Keratinocyte (primary cell): ENCODE measurements around the gene VAV2. TPM values are rescaled to one million over a fixed set of nuclear protein-coding genes. Genes with fewer than 3 reads are reported as not detected.

Experiments
- DNase-seq: peaks from one replicate; pipeline ENCODE4 v3.0.0-alpha.2; 2011; ENCODE audit warnings: low read depth, missing footprints, low spot score
- FAIRE-seq: peaks from 2 replicates; lab custom pipeline; 2011; peaks lifted over from hg19 to GRCh38; lab: Jason Lieb, UNC
- H2AFZ ChIP-seq: 2 replicates; pipeline ENCODE4 v1.6.0; 2012; ENCODE audit warnings: low read length, control low read depth, inconsistent platforms; ENCODE audit not compliant: control insufficient read depth
- H3K27ac ChIP-seq: 2 replicates; pipeline ENCODE4 v1.5.1; 2011; ENCODE audit warnings: low read length; ENCODE audit not compliant: control insufficient read depth, insufficient read depth
- H3K27me3 ChIP-seq: 3 replicates; pipeline ENCODE4 v1.6.0; 2011; ENCODE audit warnings: low read length; ENCODE audit not compliant: control insufficient read depth, insufficient read depth; ENCODE audit errors: extremely low read depth
- H3K36me3 ChIP-seq, 2 experiments: 2 replicates in 1 of 2; 3 replicates in 1 of 2; pipeline ENCODE4 v1.5.1; 2011; ENCODE audit warnings: low read length in 2 of 2, mild to moderate bottlenecking in 1 of 2; ENCODE audit not compliant: control insufficient read depth in 2 of 2, insufficient read depth in 2 of 2; ENCODE audit errors: extremely low read depth in 1 of 2
- H3K4me1 ChIP-seq: 3 replicates; pipeline ENCODE4 v1.5.1; 2011; ENCODE audit warnings: low read length; ENCODE audit not compliant: control insufficient read depth, insufficient read depth; ENCODE audit errors: extremely low read depth
- H3K4me2 ChIP-seq: 3 replicates; pipeline ENCODE4 v1.6.0; 2011; ENCODE audit warnings: low read depth, low read length; ENCODE audit not compliant: control insufficient read depth, insufficient read depth; ENCODE audit errors: extremely low read depth
- H3K4me3 ChIP-seq, 3 experiments: fragments of 200-600 bp in 1 of 3; sonication (generic) in 1 of 3; 2 replicates in 2 of 3; 3 replicates in 1 of 3; pipeline ENCODE4 v1.5.1; 2011 to 2016; ENCODE audit warnings: low read length in 3 of 3, mild to moderate bottlenecking in 3 of 3, control low read depth in 2 of 3, inconsistent platforms in 1 of 3, low read depth in 1 of 3, mixed read lengths in 1 of 3, mixed run types in 1 of 3, moderate library complexity in 1 of 3; ENCODE audit not compliant: control insufficient read depth in 2 of 3, insufficient read depth in 2 of 3; ENCODE audit errors: extremely low read depth in 1 of 3
- H3K79me2 ChIP-seq: 2 replicates; pipeline ENCODE4 v1.6.0; 2012; ENCODE audit warnings: low read length; ENCODE audit not compliant: control insufficient read depth, insufficient read depth
- H3K9ac ChIP-seq: 3 replicates; pipeline ENCODE4 v1.6.0; 2011; ENCODE audit warnings: low read length; ENCODE audit not compliant: control insufficient read depth, insufficient read depth; ENCODE audit errors: extremely low read depth
- H3K9me1 ChIP-seq: 3 replicates; pipeline ENCODE4 v1.6.0; 2011; ENCODE audit warnings: low read length; ENCODE audit not compliant: control insufficient read depth, insufficient read depth; ENCODE audit errors: extremely low read depth
- H3K9me3 ChIP-seq: 2 replicates; pipeline ENCODE4 v1.5.1; 2012; ENCODE audit warnings: low read depth, low read length; ENCODE audit not compliant: control insufficient read depth
- H4K20me1 ChIP-seq: 3 replicates; pipeline ENCODE4 v1.6.0; 2011; ENCODE audit warnings: low read length; ENCODE audit not compliant: control insufficient read depth, insufficient read depth; ENCODE audit errors: extremely low read depth
- EZH2 ChIP-seq: IDR thresholded peaks from one replicate; pipeline ENCODE4 v1.6.1; 2012; ENCODE audit warnings: inconsistent platforms, mild to moderate bottlenecking, low read length, moderate library complexity
- dilution Hi-C: fragments of 300-500 bp; cut with MboI; formaldehyde crosslinking; loops from one replicate; pipeline ENCODE4 v1.7.0; 2020; ENCODE audit warnings: low sequenced_read_pairs; ENCODE audit not compliant: extremely low pct_ligation_motif_present
- polyA plus RNA-seq, 5 experiments: library from polyadenylated mRNA; depleted of rRNA in 3 of 5; stranded (reverse) in 3 of 5; stranded (forward) in 1 of 5; unstranded in 1 of 5; fragments of >200 nt; gene quantifications; 1 replicate in 1 of 5; 2 replicates in 3 of 5; 3 replicates in 1 of 5; pipeline versions ENCODE4 v1.2.1 to v1.2.3, GENCODE V29; 2011 to 2012; ENCODE audit warnings: missing spikeins in 2 of 5, low read depth in 1 of 5, low replicate concordance in 1 of 5
- TF ChIP-seq, protein P1 (sequence below), 3 experiments: IDR thresholded peaks in 1 of 3; conservative IDR thresholded peaks in 1 of 3; optimal IDR thresholded peaks in 1 of 3; 2 replicates in 2 of 3; 3 replicates in 1 of 3; pipeline versions ENCODE3 to v1.5.1; 2011; ENCODE audit warnings: low read length in 3 of 3, mild to moderate bottlenecking in 3 of 3, moderate library complexity in 2 of 3, control low read depth in 1 of 3, inconsistent platforms in 1 of 3; ENCODE audit not compliant: insufficient read depth in 2 of 3; ENCODE audit errors: extremely low read depth in 1 of 3

Gene VAV2
- polyA plus RNA-seq, 1 donor (not counting 4 experiments of a cell fraction or from before 2014, with no cell fraction given) = 16.4 TPM

GRCh38 chr9:134027561-134027960 is 35.4 kb upstream of the VAV2 start:
- Histone ChIP-seq H3K9me3 (no peaks in the 10 kb centered on the region), H3K27ac (no peak overlapping the region), H3K4me3 (no peak overlapping the region), H4K20me1 (no peaks in the 10 kb centered on the region), H3K9me1 (no peaks in the 10 kb centered on the region), H3K4me1 (peaks cover 3% of the 10 kb centered on the region), H3K27me3 (no peaks in the 10 kb centered on the region), H3K36me3 (peaks cover 0 to 7% of the 10 kb centered on the region in 2 experiments), H2AFZ (no peak overlapping the region), H3K79me2 (no peaks in the 10 kb centered on the region), H3K9ac (no peak overlapping the region), H3K4me2 (no peak overlapping the region)
- DNase-seq = no peak
- dilution Hi-C loops = no loop called here
- no peak for FAIRE-seq
- no peak for TF ChIP-seq EZH2
- TF ChIP-seq, protein P1, sequence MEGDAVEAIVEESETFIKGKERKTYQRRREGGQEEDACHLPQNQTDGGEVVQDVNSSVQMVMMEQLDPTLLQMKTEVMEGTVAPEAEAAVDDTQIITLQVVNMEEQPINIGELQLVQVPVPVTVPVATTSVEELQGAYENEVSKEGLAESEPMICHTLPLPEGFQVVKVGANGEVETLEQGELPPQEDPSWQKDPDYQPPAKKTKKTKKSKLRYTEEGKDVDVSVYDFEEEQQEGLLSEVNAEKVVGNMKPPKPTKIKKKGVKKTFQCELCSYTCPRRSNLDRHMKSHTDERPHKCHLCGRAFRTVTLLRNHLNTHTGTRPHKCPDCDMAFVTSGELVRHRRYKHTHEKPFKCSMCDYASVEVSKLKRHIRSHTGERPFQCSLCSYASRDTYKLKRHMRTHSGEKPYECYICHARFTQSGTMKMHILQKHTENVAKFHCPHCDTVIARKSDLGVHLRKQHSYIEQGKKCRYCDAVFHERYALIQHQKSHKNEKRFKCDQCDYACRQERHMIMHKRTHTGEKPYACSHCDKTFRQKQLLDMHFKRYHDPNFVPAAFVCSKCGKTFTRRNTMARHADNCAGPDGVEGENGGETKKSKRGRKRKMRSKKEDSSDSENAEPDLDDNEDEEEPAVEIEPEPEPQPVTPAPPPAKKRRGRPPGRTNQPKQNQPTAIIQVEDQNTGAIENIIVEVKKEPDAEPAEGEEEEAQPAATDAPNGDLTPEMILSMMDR (optimal IDR thresholded peaks at IDR 0.05 in 1 of 3, IDR thresholded peaks at IDR 0.05 in 1 of 3, conservative IDR thresholded peaks at IDR 0.05 in 1 of 3; ENCODE audit: extremely low read depth in 1 of 3, insufficient read depth in 2 of 3, low read length in 3 of 3) = no peak

DNA sequence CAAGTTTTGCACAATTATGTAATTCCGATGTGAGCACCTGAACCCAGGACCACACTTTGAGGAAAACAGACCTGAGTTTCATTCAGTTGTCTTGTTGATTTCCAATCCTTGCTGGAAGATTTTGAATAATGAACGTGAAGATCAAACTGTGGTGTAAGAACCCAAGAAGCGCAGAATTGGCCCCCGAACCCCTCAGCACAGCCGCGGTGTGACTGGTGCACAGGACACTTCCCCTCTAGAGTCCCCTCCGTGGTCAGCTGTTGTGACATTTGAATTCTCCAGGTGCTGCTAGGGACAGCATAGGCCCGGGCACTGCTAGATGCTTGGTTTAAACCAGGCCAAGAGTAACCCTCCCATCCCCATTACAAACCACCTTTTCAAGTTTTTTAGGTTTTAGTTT is 34.9 kb upstream of the VAV2 start:
- H4K20me1 ChIP-seq = no peaks in the 10 kb centered on the region
- TF ChIP-seq, protein P1 (optimal IDR thresholded peaks at IDR 0.05 in 1 of 3, IDR thresholded peaks at IDR 0.05 in 1 of 3, conservative IDR thresholded peaks at IDR 0.05 in 1 of 3; ENCODE audit: extremely low read depth in 1 of 3, insufficient read depth in 2 of 3, low read length in 3 of 3) = no peak
- TF ChIP-seq EZH2 = no peak
- H3K36me3 ChIP-seq = peaks cover 0 to 7% of the 10 kb centered on the region in 2 experiments
- no peak overlapping the region for H2AFZ ChIP-seq
- H3K79me2 ChIP-seq = no peaks in the 10 kb centered on the region
- no peaks in the 10 kb centered on the region for H3K9me3 ChIP-seq
- H3K9me1 ChIP-seq = no peaks in the 10 kb centered on the region
- DNase-seq (no peak), FAIRE-seq (no peak)
- no peaks in the 10 kb centered on the region for H3K27me3 ChIP-seq
- H3K9ac ChIP-seq = no peak overlapping the region
- no peak overlapping the region for H3K27ac ChIP-seq
- H3K4me2 ChIP-seq = no peak overlapping the region
- dilution Hi-C loops = no loop called here
- no peak overlapping the region for H3K4me3 ChIP-seq
- peaks cover 3% of the 10 kb centered on the region for H3K4me1 ChIP-seq
